ENCODE results near the gene TMEM272. TPM values are rescaled to one million over a fixed set of nuclear protein-coding genes. Genes with fewer than 3 reads are reported as not detected.

TMEM272 gene
- total and polyA plus RNA-seq, 2 of the 4 experiments (the other 2 are of a cell fraction) = not detected

DNA sequence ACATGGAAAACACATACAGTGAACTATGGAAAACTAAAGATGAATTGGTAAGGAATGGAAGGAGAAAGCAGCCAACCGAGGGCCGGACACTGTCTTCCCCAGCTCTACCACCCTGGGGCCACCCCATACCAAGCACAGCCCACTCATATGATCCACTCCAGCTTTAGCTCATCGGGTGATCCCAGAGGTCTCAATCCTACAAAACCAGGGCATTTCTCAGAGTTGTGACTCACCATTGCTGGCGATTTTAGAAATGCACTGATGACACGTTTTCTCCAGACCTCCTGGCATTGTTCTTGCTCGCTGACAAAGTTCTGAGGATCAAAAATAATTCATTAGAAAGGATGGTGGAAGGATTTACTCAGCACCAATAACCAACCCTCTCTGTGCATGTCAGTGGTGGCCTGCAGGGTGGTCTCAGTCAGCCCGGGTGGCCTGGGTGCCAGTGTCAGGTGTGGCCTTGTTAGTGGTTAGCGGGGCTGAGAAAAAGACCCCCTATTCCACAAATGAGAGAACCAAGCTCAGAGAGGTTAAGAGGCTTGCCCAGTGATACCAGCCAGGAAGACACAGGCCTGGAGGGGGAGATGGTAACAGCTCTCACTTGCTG lies 6.6 kb downstream of the TMEM272 start:
- intact Hi-C loops (cut with micrococcal nuclease) = no loop called here
- Histone ChIP-seq H3K27me3 (ENCODE audit: control insufficient read depth, insufficient read depth, low read length) (peaks cover 39% of the 10 kb centered on the region), H2AK9ac (replicated peaks; ENCODE audit: low read depth, low read length, poor library complexity) (no peak overlapping the region), H3K9me3 (ENCODE audit: control insufficient read depth, insufficient read depth, low read length) (no peaks in the 10 kb centered on the region), H4K5ac (ENCODE audit: low read depth, low read length) (no peak overlapping the region), H3K23ac (ENCODE audit: low read depth, low read length) (no peak overlapping the region), H3K9me1 (ENCODE audit: insufficient read depth, low read length) (no peaks in the 10 kb centered on the region), H3K4me2 (ENCODE audit: low read depth, low read length) (no peak overlapping the region), H2BK120ac (ENCODE audit: low read depth, low read length) (no peak overlapping the region), H3K14ac (replicated peaks; ENCODE audit: low read depth, low read length) (no peak overlapping the region), H3K18ac (ENCODE audit: low read depth, low read length) (no peak overlapping the region), H2BK5ac (ENCODE audit: low read depth, low read length, poor library complexity, severe bottlenecking) (no peak overlapping the region), H2AFZ (replicated peaks; ENCODE audit: low read length, poor library complexity) (no peak overlapping the region), H3K56ac (ENCODE audit: extremely low read depth, insufficient read depth, low read length) (no peak overlapping the region), H3K79me1 (ENCODE audit: low read depth in 1 of 2, low read length in 2 of 2) (no peaks in the 10 kb centered on the region), H2BK15ac (ENCODE audit: low read depth, low read length) (no peak overlapping the region), H3K4ac (ENCODE audit: low read depth, low read length) (no peak overlapping the region), H3K4me1 (ENCODE audit: control insufficient read depth, insufficient read depth, low read length) (no peaks in the 10 kb centered on the region), H4K8ac (ENCODE audit: low read depth in 2 of 2, low read length in 2 of 2) (no peak overlapping the region), H4K20me1 (ENCODE audit: insufficient read depth, low read length) (no peaks in the 10 kb centered on the region), H2AK5ac (ENCODE audit: low read depth, low read length) (no peak overlapping the region), H3K4me3 (ENCODE audit: insufficient read depth, low read depth, low read length) (no peak overlapping the region), H4K91ac (ENCODE audit: insufficient read depth, low read depth, low read length) (no peak overlapping the region), H3K9ac (ENCODE audit: low read depth, low read length) (no peak overlapping the region), H3K36me3 (ENCODE audit: control insufficient read depth, insufficient read depth, low read length) (no peaks in the 10 kb centered on the region), H2BK20ac (ENCODE audit: low read depth, low read length) (no peak overlapping the region), H3K27ac (ENCODE audit: insufficient read depth, low read length) (no peak overlapping the region)
- POLR2A ChIA-PET (ENCODE audit: unreplicated experiment) = no interaction called here
- in situ Hi-C loops (cut with MboI; ENCODE audit: low sequenced_read_pairs) = no loop called here
- TF ChIP-seq FOS (IDR thresholded peaks at IDR 0.05; ENCODE audit: low read depth, low read length) (0 out of 2 replicates have a peak, but pooled peaks have one; percentile 12), POLR2A (IDR thresholded peaks at IDR 0.05; ENCODE audit: low read depth, low read length) (no peak)
- BruUV-seq (replicated peaks) = no TSS peak
- ATAC-seq (ENCODE audit: low read depth) (peak; percentile 48), DNase-seq (peak; percentile 65)
- dilution Hi-C loops (cut with HindIII; ENCODE audit: low sequenced_read_pairs, unreplicated experiment) = no loop called here
- WGBS, 2 experiments (ENCODE audit: extremely low coverage in 2 of 2, insufficient read length in 1 of 2) = no CpG with 5 or more reads among the region's 8 CpGs
- CTCF ChIA-PET = interaction anchor here (1.5 kb wide), 1 partner anchor 11 kb away, joined by 4 read pairs; no protein-coding TSS in a partner anchor
